ENCODE measurements around the gene ARHGAP45. TPM values are rescaled to one million over a fixed set of nuclear protein-coding genes. Genes with fewer than 3 reads are reported as not detected.

Gene ARHGAP45
- total RNA-seq, 4 donors from 2014 or later, result 28.4 to 66.9 (median 38.6) TPM

- peaks cover 0 to 77% (median 7%) of the 10 kb centered on the region in 3 donors for H3K36me3 ChIP-seq
- no peak overlapping the region for H3K4me3 ChIP-seq
- TF ChIP-seq CTCF (IDR thresholded peaks at IDR 0.05) (no peak), POLR2A (IDR thresholded peaks at IDR 0.05) (no peak), EP300 (IDR thresholded peaks at IDR 0.05) (no peak)
- no peaks in the 10 kb centered on the region for H3K27me3 ChIP-seq
- H3K27ac ChIP-seq, result peak overlapping the region in 2 of 4 donors; percentile 40 to 83
- peaks cover 0 to 68% (median 34%) of the 10 kb centered on the region in 4 donors for H3K4me1 ChIP-seq
- no peaks in the 10 kb centered on the region for H3K9me3 ChIP-seq
- no peak for DNase-seq (ENCODE audit: low spot score in 2 of 2)
- 73 to 80% methylated on average over 10 to 15 of the region's 22 CpGs for WGBS, 2 donors
Observed at GRCh38 chr19:1089891-1090290, 22.9 kb downstream of the ARHGAP45 start.

GRCh38 chr19:1090731-1091543 lies 24.0 kb downstream of the ARHGAP45 start:
- H3K36me3 ChIP-seq, result peaks cover 0 to 72% (median 7%) of the 10 kb centered on the region in 3 donors

GRCh38 chr19:1091544-1092175 lies 24.7 kb downstream of the ARHGAP45 start:
- peaks cover 0 to 72% (median 36%) of the 10 kb centered on the region in 4 donors for H3K4me1 ChIP-seq
- DNase-seq (ENCODE audit: low spot score in 2 of 2), result no peak
- no peak overlapping the region for H3K4me3 ChIP-seq
- no peak for TF ChIP-seq EP300 (IDR thresholded peaks at IDR 0.05)
- no peak for TF ChIP-seq CTCF (IDR thresholded peaks at IDR 0.05)
- no peak for TF ChIP-seq POLR2A (IDR thresholded peaks at IDR 0.05)
- WGBS, 2 donors, result 86 to 93% methylated on average over 10 to 26 of the region's 27 CpGs
- no peaks in the 10 kb centered on the region for H3K27me3 ChIP-seq
- no peaks in the 10 kb centered on the region for H3K9me3 ChIP-seq
- no peak overlapping the region for H3K27ac ChIP-seq
- peaks cover 0 to 64% (median 7%) of the 10 kb centered on the region in 3 donors for H3K36me3 ChIP-seq

More at GRCh38 chr19:1090731-1091543, 24.0 kb downstream of the ARHGAP45 start:
- H3K27ac ChIP-seq, result no peak overlapping the region
- H3K4me1 ChIP-seq, result peaks cover 0 to 74% (median 36%) of the 10 kb centered on the region in 4 donors
- 91 to 97% methylated on average over 28 to 34 of the region's 38 CpGs for WGBS, 2 donors
- H3K27me3 ChIP-seq, result no peaks in the 10 kb centered on the region
- no peak for DNase-seq (ENCODE audit: low spot score in 2 of 2)
- TF ChIP-seq CTCF (IDR thresholded peaks at IDR 0.05), result no peak
- TF ChIP-seq POLR2A (IDR thresholded peaks at IDR 0.05), result no peak
- TF ChIP-seq EP300 (IDR thresholded peaks at IDR 0.05), result no peak
- no peak overlapping the region for H3K4me3 ChIP-seq
- no peaks in the 10 kb centered on the region for H3K9me3 ChIP-seq

DNA sequence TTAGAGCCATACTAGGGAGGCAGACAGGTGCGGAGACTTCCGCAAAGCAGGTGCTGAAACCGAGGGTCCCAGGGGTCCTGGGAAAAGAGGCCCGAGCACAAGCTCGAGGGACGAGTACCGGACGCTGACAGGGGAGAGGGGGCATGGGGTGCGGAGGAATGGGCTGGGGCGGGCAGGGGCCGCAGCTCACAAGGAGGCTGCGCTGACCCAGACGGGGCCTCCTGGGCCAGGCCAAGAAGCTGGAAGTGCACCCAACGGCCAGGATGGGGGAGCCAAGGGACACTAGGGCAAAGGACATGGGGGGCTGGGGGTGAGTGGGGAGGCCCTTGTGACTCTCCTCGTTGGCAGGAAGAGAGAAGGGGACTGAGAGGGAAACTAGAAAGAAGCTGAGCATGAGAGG lies 26.4 kb downstream of the ARHGAP45 start:
- WGBS, 2 donors, result 79 to 83% methylated on average over 15 of the region's 15 CpGs
- Histone ChIP-seq H3K27ac (peak overlapping the region in 1 of 4 donors; percentile 92), H3K4me1 (peaks cover 0 to 66% (median 32%) of the 10 kb centered on the region in 4 donors), H3K4me3 (peak overlapping the region in 1 of 4 donors; percentile 100), H3K9me3 (no peaks in the 10 kb centered on the region), H3K36me3 (peaks cover 0 to 50% (median 7%) of the 10 kb centered on the region in 3 donors), H3K27me3 (no peaks in the 10 kb centered on the region)
- DNase-seq (ENCODE audit: low spot score in 2 of 2), result no peak
- no peak for TF ChIP-seq CTCF (IDR thresholded peaks at IDR 0.05)
- TF ChIP-seq POLR2A (IDR thresholded peaks at IDR 0.05), result no peak
- TF ChIP-seq EP300 (IDR thresholded peaks at IDR 0.05), result no peak

Measured in tibial nerve (tissue), 4 donors.